ENCODE results near the gene LCN6. TPM values are rescaled to one million over a fixed set of nuclear protein-coding genes. Genes with fewer than 3 reads are reported as not detected.

Gene LCN6
- polyA plus RNA-seq, 1 donor from 2014 or later = not detected

- no peaks in the 10 kb centered on the region for H3K9me2 ChIP-seq (ENCODE audit: insufficient read depth, low read length)
- no peak overlapping the region for H3K4me2 ChIP-seq (ENCODE audit: low read length)
Observed at GRCh38 chr9:136698635-136699246, 49.6 kb downstream of the LCN6 start.

GRCh38 chr9:136697821-136698526, 50.4 kb downstream of the LCN6 start:
- no peaks in the 10 kb centered on the region for H4K20me1 ChIP-seq (ENCODE audit: insufficient read depth)
- no peak overlapping the region for H3K27ac ChIP-seq (ENCODE audit: low read length)
- no peaks in the 10 kb centered on the region for H3K36me3 ChIP-seq (ENCODE audit: insufficient read depth, low read length)
- H3K27me3 ChIP-seq (ENCODE audit: insufficient read depth, low read depth, low read length) = no peaks in the 10 kb centered on the region
- no peaks in the 10 kb centered on the region for H3F3A ChIP-seq (ENCODE audit: insufficient read depth, low read length, poor library complexity, severe bottlenecking)
- H3K9me2 ChIP-seq (ENCODE audit: insufficient read depth, low read length) = no peaks in the 10 kb centered on the region
- H3K79me2 ChIP-seq (replicated peaks; ENCODE audit: insufficient read depth, low read length) = no peaks in the 10 kb centered on the region
- no peaks in the 10 kb centered on the region for H3K9me3 ChIP-seq (ENCODE audit: low read length)
- TF ChIP-seq SMC3 (conservative IDR thresholded peaks at IDR 0.05; ENCODE audit: poor library complexity) = no peak
- H3K9ac ChIP-seq (ENCODE audit: low read length) = no peak overlapping the region
- no peak overlapping the region for H3K4me2 ChIP-seq (ENCODE audit: low read length)
- no peak overlapping the region for H2AFZ ChIP-seq (ENCODE audit: low read depth, low read length)
- no peak overlapping the region for H3K4me3 ChIP-seq (ENCODE audit: low read length)

More at GRCh38 chr9:136698635-136699246, 49.6 kb downstream of the LCN6 start:
- H3K27me3 ChIP-seq (ENCODE audit: insufficient read depth, low read depth, low read length) = no peaks in the 10 kb centered on the region
- H3K9ac ChIP-seq (ENCODE audit: low read length) = no peak overlapping the region
- H4K20me1 ChIP-seq (ENCODE audit: insufficient read depth) = no peaks in the 10 kb centered on the region
- H3K9me3 ChIP-seq (ENCODE audit: low read length) = no peaks in the 10 kb centered on the region
- no peaks in the 10 kb centered on the region for H3K36me3 ChIP-seq (ENCODE audit: insufficient read depth, low read length)
- no peaks in the 10 kb centered on the region for H3K79me2 ChIP-seq (replicated peaks; ENCODE audit: insufficient read depth, low read length)
- no peak overlapping the region for H2AFZ ChIP-seq (ENCODE audit: low read depth, low read length)
- TF ChIP-seq REST (IDR thresholded peaks at IDR 0.05; ENCODE audit: borderline replicate concordance) (no peak), SMC3 (conservative IDR thresholded peaks at IDR 0.05; ENCODE audit: poor library complexity) (no peak), CTCF (IDR thresholded peaks at IDR 0.05; ENCODE audit: poor library complexity, severe bottlenecking) (no peak), POLR2AphosphoS5 (IDR thresholded peaks at IDR 0.05) (no peak), EP300 (conservative IDR thresholded peaks at IDR 0.05; ENCODE audit: poor library complexity, severe bottlenecking) (no peak), TAF1 (IDR thresholded peaks at IDR 0.05; ENCODE audit: low read depth) (no peak)
- H3K27ac ChIP-seq (ENCODE audit: low read length) = no peak overlapping the region
- no peak overlapping the region for H3K4me3 ChIP-seq (ENCODE audit: low read length)
- H3F3A ChIP-seq (ENCODE audit: insufficient read depth, low read length, poor library complexity, severe bottlenecking) = no peaks in the 10 kb centered on the region

GRCh38 chr9:136697146-136697820, 51.0 kb downstream of the LCN6 start:
- Histone ChIP-seq H3K4me3 (ENCODE audit: low read length) (no peak overlapping the region), H3K79me2 (replicated peaks; ENCODE audit: insufficient read depth, low read length) (no peaks in the 10 kb centered on the region), H3K27me3 (ENCODE audit: insufficient read depth, low read depth, low read length) (no peaks in the 10 kb centered on the region), H2AFZ (ENCODE audit: low read depth, low read length) (no peak overlapping the region), H3K9me3 (ENCODE audit: low read length) (no peaks in the 10 kb centered on the region), H3K4me2 (ENCODE audit: low read length) (no peak overlapping the region), H4K20me1 (ENCODE audit: insufficient read depth) (no peaks in the 10 kb centered on the region), H3K27ac (ENCODE audit: low read length) (no peak overlapping the region), H3K9me2 (ENCODE audit: insufficient read depth, low read length) (no peaks in the 10 kb centered on the region), H3K9ac (ENCODE audit: low read length) (no peak overlapping the region), H3K36me3 (ENCODE audit: insufficient read depth, low read length) (no peaks in the 10 kb centered on the region), H3F3A (ENCODE audit: insufficient read depth, low read length, poor library complexity, severe bottlenecking) (no peaks in the 10 kb centered on the region)
- TF ChIP-seq POLR2AphosphoS5 (IDR thresholded peaks at IDR 0.05) (no peak), TAF1 (IDR thresholded peaks at IDR 0.05; ENCODE audit: low read depth) (no peak), EP300 (conservative IDR thresholded peaks at IDR 0.05; ENCODE audit: poor library complexity, severe bottlenecking) (no peak), RAD21 (conservative IDR thresholded peaks at IDR 0.05) (no peak), CTCF (IDR thresholded peaks at IDR 0.05; ENCODE audit: poor library complexity, severe bottlenecking) (no peak), SMC3 (conservative IDR thresholded peaks at IDR 0.05; ENCODE audit: poor library complexity) (no peak), REST (IDR thresholded peaks at IDR 0.05; ENCODE audit: borderline replicate concordance) (no peak), MXI1 (conservative IDR thresholded peaks at IDR 0.05; ENCODE audit: poor library complexity, severe bottlenecking) (no peak)
